Ascending aorta (tissue), 2 donors: ENCODE data around the gene TBX5. TPM values are rescaled to one million over a fixed set of nuclear protein-coding genes. Genes with fewer than 3 reads are reported as not detected.
"Not testable (repeated sequence)": the region's sequence is repeated elsewhere in the genome, so short reads cannot be mapped to it uniquely, and the experiment has no call there.

Experiments used
- DNase-seq, 2 donors: peaks; one replicate each; pipeline ENCODE4 v3.0.0-alpha.2; 2019; ENCODE audit warnings: low spot score in 2 of 2
- H3K27ac ChIP-seq, 2 donors: fragments of 200-600 bp; sonication (generic); one replicate each; pipeline ENCODE4 v1.5.1; 2016 to 2017; ENCODE audit warnings: mild to moderate bottlenecking in 1 of 2
- H3K27me3 ChIP-seq: fragments of 200-600 bp; sonication (generic); one replicate; pipeline ENCODE4 v1.5.1; 2017
- H3K36me3 ChIP-seq, 2 donors: fragments of 200-600 bp; sonication (generic); one replicate each; pipeline ENCODE4 v1.5.1; 2016
- H3K4me1 ChIP-seq, 2 donors: fragments of 200-600 bp; sonication (generic); one replicate each; pipeline ENCODE4 v1.5.1; 2016 to 2017; ENCODE audit warnings: mild to moderate bottlenecking in 1 of 2
- H3K4me3 ChIP-seq, 2 donors: fragments of 200-600 bp; sonication (generic); one replicate each; pipeline ENCODE4 v1.5.1; 2016 to 2017; ENCODE audit warnings: mild to moderate bottlenecking in 1 of 2
- H3K9me3 ChIP-seq, 2 donors: fragments of 200-600 bp; sonication (generic); one replicate each; pipeline ENCODE4 v1.5.1; 2016
- intact Hi-C: fragments of 100-400 bp; cut with DNase I; formaldehyde crosslinking; loops from one replicate; pipeline ENCODE4 v1.15.1; 2023
- total RNA-seq: library from RNA; depleted of rRNA; stranded (reverse); fragments of >200 nt; gene quantifications from one replicate; pipeline ENCODE4 v1.1.0, GENCODE V29; 2016
- TF ChIP-seq, protein P1 (sequence below), 3 experiments: fragments of 200-600 bp in 2 of 3; fragments of 450-650 bp in 1 of 3; sonication (generic) in 2 of 3; IDR thresholded peaks; one replicate each; pipeline ENCODE4 v1.5.1; 2016 to 2019; ENCODE audit warnings: antibody characterized with exemption in 3 of 3, mild to moderate bottlenecking in 1 of 3, moderate library complexity in 1 of 3

Gene TBX5
- total RNA-seq, 1 donor from 2014 or later: not detected

DNA sequence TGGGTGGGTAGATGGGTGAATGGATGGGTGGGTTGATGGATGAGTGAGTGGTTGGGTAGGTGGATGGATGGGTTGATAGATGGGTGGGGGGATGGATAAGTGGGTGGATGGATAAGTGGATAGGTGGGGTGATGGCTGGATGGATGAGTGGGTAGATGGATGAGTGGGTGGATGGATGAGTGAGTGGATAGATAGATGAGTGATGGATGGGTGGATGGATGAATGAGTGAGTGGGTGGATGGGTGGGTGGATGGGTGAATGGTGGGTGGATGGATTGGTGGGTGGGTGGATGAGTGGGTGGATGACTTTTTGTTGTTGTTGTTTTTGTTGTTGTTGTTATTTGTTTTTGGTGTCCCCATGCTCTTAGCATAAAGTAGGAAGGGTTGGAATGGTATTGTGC lies 45.5 kb downstream of the TBX5 start:
- no peak overlapping the region for H3K27ac ChIP-seq
- H3K4me3 ChIP-seq: no peak overlapping the region
- no peaks in the 10 kb centered on the region for H3K36me3 ChIP-seq
- TF ChIP-seq, protein P1, sequence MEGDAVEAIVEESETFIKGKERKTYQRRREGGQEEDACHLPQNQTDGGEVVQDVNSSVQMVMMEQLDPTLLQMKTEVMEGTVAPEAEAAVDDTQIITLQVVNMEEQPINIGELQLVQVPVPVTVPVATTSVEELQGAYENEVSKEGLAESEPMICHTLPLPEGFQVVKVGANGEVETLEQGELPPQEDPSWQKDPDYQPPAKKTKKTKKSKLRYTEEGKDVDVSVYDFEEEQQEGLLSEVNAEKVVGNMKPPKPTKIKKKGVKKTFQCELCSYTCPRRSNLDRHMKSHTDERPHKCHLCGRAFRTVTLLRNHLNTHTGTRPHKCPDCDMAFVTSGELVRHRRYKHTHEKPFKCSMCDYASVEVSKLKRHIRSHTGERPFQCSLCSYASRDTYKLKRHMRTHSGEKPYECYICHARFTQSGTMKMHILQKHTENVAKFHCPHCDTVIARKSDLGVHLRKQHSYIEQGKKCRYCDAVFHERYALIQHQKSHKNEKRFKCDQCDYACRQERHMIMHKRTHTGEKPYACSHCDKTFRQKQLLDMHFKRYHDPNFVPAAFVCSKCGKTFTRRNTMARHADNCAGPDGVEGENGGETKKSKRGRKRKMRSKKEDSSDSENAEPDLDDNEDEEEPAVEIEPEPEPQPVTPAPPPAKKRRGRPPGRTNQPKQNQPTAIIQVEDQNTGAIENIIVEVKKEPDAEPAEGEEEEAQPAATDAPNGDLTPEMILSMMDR (IDR thresholded peaks at IDR 0.05): no peak
- intact Hi-C loops: no loop called here
- no peaks in the 10 kb centered on the region for H3K9me3 ChIP-seq
- H3K4me1 ChIP-seq: no peaks in the 10 kb centered on the region
- no peak for DNase-seq
- no peaks in the 10 kb centered on the region for H3K27me3 ChIP-seq

DNA sequence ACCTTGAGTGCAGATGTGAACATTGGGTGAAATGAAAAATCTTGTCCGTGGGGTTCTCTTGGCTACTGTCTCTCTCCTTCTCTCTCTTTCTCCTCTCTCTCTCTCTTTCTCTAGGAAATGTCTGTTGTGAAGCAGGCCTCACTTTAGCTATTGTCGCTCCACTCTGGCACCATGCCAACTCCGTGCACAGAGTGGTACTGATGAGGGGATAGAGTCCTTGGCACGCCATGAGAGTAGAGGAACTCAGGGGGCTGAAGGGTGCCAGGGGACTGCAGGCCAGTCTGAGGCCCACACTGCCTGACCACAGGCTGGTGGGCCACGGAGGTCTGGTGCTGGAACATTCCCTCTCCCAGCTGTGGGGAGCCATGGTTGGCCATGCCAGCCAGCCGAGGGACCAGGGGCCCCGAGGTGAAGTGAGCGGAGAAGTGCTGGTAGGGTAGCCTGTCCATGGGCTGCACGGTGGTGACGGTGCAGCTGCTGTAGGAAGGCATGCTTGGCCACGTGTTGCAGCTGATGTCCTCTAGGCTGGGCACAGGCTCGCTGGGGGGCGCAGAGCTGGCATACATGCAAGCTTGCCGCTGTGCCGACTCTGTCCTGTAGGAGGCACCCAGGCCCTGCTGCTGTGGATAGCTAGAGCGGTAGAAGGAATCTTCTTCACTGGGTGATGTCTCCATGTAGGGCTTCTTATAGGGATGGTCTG lies 50.4 kb downstream of the TBX5 start:
- no peak for DNase-seq
- Histone ChIP-seq H3K27me3 (no peaks in the 10 kb centered on the region), H3K4me1 (no peaks in the 10 kb centered on the region), H3K9me3 (no peaks in the 10 kb centered on the region), H3K27ac (no peak overlapping the region), H3K4me3 (no peak overlapping the region), H3K36me3 (no peaks in the 10 kb centered on the region)
- intact Hi-C loops: no loop called here
- TF ChIP-seq, protein P1 (IDR thresholded peaks at IDR 0.05): no peak

DNA sequence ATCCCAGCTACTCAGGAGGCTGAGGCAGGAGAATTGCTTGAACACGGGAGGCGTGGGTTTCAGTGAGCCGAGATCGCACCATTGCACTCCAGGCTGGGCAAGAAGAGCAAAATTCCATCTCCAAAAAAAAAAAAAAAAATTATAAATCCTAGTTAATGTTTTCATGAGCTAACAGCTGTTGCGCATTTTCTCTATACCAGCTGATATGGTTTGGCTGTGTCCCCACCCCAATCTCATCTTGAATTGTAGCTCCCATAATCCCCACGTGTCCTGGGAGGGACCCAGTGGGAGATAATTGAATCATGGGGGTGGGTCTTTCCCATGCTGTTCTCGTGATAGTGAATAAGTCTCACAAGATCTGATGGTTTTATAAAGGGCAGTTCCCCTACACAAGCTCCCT lies 56.7 kb downstream of the TBX5 start:
- intact Hi-C loops, H3K36me3 ChIP-seq, H3K4me3 ChIP-seq, DNase-seq, H3K4me1 ChIP-seq, H3K9me3 ChIP-seq, H3K27me3 ChIP-seq, H3K27ac ChIP-seq: not testable (repeated sequence)

DNA sequence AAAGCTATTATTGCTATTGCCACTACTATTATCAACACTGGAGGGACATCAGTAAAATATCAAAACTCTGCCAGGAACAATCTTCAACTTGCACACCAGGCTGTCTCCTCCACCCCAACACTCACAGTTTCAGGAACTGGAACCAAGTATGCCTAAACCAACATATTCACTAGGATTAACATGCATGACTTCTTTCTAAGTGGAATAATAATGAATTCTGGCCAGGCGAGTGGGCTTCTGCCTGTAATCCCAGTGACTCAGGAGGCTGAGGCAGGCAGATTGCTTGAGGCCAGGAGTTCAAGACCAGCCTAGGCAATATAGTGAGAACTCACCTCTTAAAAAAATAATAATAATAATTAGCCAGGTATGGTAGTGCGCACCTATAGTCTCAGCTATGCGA lies 58.1 kb downstream of the TBX5 start:
- Histone ChIP-seq H3K4me3 (no peak overlapping the region), H3K9me3 (no peaks in the 10 kb centered on the region), H3K27ac (no peak overlapping the region), H3K4me1 (no peaks in the 10 kb centered on the region), H3K27me3 (no peaks in the 10 kb centered on the region), H3K36me3 (no peaks in the 10 kb centered on the region)
- TF ChIP-seq, protein P1 (IDR thresholded peaks at IDR 0.05): no peak
- no peak for DNase-seq
- intact Hi-C loops: no loop called here

DNA sequence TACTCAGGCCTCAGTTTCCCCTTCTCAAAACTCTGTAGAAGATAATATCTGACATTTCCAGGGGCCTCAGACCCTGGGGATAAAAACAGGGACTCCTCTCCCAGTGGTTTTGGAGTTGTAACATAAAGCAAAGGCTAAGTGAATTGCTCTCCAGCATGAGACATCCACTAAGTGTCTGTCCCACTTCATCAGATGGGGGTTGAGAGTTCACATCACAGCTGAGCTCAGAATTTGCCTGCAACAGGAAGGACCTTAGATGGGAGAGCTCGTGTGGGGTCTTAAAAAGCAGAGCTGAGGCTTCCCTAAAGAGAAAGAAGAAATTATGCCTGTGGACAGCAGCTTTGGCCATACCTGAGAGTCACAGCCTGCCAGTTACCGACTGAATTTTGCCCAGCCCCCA lies 61.1 kb downstream of the TBX5 start:
- no peak for DNase-seq
- TF ChIP-seq, protein P1 (IDR thresholded peaks at IDR 0.05): no peak
- Histone ChIP-seq H3K27ac (no peak overlapping the region), H3K4me3 (no peak overlapping the region), H3K27me3 (no peaks in the 10 kb centered on the region), H3K4me1 (no peaks in the 10 kb centered on the region), H3K36me3 (no peaks in the 10 kb centered on the region), H3K9me3 (no peaks in the 10 kb centered on the region)
- intact Hi-C loops: no loop called here

DNA sequence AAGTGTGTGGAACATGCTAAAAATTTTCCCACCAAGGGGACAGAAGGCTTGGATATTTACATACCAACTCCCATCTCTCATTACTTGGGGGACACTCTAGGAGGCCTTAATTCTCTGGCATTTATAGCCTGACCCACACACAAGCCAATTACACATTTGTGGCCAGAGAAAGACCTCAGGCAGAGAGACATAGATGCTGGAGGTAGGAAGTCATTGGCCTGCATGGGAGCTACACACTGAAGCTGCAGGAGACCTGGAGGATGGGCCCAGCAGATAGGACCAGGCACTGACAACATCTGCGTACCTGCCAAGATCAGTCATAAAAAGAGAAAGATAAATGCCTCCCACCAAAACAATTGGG lies 61.7 kb downstream of the TBX5 start:
- no peak overlapping the region for H3K4me3 ChIP-seq
- no peak overlapping the region for H3K27ac ChIP-seq
- no peaks in the 10 kb centered on the region for H3K27me3 ChIP-seq
- intact Hi-C loops: no loop called here
- no peaks in the 10 kb centered on the region for H3K9me3 ChIP-seq
- no peaks in the 10 kb centered on the region for H3K36me3 ChIP-seq
- H3K4me1 ChIP-seq: no peaks in the 10 kb centered on the region
- DNase-seq: no peak
- TF ChIP-seq, protein P1 (IDR thresholded peaks at IDR 0.05): no peak
